ENCODE results near the gene PAK3.

PAK3 gene

GRCh38 chrX:111264385-111264784 is 168.4 kb downstream of the PAK3 start:
- DNase-seq (ENCODE audit: low spot score) = no peak

- DNase-seq (ENCODE audit: low spot score) = no peak
These were observed 169.5 kb downstream of the PAK3 start for GRCh38 chrX:111265486-111265885.

GRCh38 chrX:111268506-111268905 is 172.5 kb downstream of the PAK3 start:
- no peak for DNase-seq (ENCODE audit: low spot score)

- no peak for DNase-seq (ENCODE audit: low spot score)
These were observed 174.3 kb downstream of the PAK3 start, which contains the start of gene CAPN6 for GRCh38 chrX:111270339-111270738. Gene CAPN6, minus strand, starts transcription at chrX:111270483. Its CDS starts 6,547 bp downstream, at chrX:111263936.

All from hematopoietic multipotent progenitor cell treated with erythropoietin and hydrocortisone succinate and interleukin-3 and kit ligand, for 15 days (in vitro differentiated cells).